A549 treated with Hydrocortisone at 1 μM for 4 hours (cell line): ENCODE results near the gene PCDHA9. TPM values are rescaled to one million over a fixed set of nuclear protein-coding genes. Genes with fewer than 3 reads are reported as not detected.

ENCODE experiments used
- total RNA-seq: library from RNA; stranded (reverse); fragments of 200-300 nt; extraction: Qiagen RNA extraction; gene quantifications from 5 replicates; pipeline ENCODE4 v1.2.3, GENCODE V29; 2022

Gene PCDHA9, protein sequence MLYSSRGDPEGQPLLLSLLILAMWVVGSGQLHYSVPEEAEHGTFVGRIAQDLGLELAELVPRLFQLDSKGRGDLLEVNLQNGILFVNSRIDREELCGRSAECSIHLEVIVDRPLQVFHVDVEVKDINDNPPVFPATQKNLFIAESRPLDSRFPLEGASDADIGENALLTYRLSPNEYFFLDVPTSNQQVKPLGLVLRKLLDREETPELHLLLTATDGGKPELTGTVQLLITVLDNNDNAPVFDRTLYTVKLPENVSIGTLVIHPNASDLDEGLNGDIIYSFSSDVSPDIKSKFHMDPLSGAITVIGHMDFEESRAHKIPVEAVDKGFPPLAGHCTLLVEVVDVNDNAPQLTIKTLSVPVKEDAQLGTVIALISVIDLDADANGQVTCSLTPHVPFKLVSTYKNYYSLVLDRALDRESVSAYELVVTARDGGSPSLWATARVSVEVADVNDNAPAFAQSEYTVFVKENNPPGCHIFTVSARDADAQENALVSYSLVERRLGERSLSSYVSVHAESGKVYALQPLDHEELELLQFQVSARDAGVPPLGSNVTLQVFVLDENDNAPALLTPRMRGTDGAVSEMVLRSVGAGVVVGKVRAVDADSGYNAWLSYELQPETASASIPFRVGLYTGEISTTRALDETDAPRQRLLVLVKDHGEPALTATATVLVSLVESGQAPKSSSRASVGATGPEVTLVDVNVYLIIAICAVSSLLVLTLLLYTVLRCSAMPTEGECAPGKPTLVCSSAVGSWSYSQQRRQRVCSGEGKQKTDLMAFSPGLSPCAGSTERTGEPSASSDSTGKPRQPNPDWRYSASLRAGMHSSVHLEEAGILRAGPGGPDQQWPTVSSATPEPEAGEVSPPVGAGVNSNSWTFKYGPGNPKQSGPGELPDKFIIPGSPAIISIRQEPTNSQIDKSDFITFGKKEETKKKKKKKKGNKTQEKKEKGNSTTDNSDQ
- total RNA-seq = not detected in 5 replicates

GRCh38 chr5:140848139-140849102, at the start of gene PCDHA9:
TSS of gene PCDHA9 (plus strand) at chr5:140848382. CDS start at chr5:140848496, 114 bp downstream.

GRCh38 chr5:140800816-140801493, 47.2 kb upstream of the PCDHA9 start, which contains the start of gene PCDHA3:
TSS of gene PCDHA3 (plus strand) at chr5:140801057.

GRCh38 chr5:140806834-140807775, 41.1 kb upstream of the PCDHA9 start, which contains the start of gene PCDHA4:
TSS of gene PCDHA4 (plus strand) at chr5:140807068.

DNA sequence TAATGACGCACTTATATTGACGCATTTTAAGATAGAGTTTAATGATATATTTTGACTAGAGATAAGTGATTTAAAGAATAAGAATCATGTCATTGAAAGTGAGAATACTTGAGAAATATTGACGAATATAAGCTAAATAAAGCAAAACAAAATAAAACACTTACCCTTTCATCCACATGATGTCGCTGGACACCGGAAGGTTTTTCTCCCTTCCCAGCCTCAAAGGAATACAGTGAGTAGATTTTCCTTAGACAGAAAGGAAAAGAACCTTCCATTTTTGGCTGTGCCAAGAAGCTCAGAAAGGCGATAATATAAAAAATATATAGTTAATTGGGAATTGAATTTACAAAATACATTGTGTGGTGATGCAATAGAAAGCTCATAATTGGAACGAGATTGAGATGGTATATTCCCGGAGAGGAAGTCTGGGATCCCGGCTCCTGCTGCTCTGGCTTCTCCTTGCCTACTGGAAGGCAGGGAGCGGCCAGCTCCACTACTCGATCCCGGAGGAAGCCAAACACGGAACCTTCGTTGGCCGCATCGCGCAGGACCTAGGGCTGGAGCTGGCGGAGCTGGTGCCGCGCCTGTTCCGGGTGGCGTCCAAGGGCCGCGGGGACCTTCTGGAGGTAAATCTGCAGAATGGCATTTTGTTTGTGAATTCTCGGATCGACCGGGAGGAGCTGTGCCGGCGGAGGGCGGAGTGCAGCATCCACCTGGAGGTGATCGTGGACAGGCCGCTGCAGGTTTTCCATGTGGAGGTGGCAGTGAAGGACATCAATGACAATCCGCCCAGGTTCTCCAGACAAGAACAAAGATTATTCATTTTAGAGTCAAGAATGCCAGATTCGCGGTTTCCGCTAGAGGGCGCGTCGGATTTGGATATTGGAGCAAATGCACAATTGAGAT, 26.6 kb upstream of the PCDHA9 start, which contains the start of gene PCDHA5:
Gene PCDHA5, plus strand, starts transcription at position 239 of the 906 bp plus-strand sequence.

DNA sequence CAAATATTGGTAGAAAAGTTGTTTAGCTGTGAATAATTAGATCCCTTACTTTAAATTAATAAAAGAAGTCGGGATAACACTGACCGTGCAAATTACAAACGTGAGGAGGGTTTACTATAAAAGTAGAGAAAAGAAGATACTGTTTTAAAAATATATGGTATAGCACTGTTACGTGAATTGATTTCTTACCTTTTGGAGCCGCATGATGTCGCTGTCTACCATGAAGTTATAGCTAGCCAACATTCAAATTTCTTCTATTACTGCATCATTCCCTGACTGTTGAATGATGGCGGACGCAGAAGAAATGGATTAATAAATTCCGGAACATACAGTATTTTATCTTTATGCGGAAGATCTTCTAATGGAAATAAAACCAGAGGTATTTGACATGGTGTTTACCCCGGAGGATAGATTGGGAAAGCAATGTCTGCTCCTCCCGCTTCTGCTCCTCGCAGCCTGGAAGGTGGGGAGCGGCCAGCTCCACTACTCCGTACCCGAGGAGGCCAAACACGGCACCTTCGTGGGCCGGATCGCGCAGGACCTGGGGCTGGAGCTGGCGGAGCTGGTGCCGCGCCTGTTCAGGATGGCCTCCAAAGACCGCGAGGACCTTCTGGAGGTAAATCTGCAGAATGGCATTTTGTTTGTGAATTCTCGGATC, 20.3 kb upstream of the PCDHA9 start, which contains the start of gene PCDHA6:
Gene PCDHA6, plus strand, starts transcription at position 257 of the 658 bp plus-strand sequence. Its CDS starts 132 bp downstream, at position 389.

DNA sequence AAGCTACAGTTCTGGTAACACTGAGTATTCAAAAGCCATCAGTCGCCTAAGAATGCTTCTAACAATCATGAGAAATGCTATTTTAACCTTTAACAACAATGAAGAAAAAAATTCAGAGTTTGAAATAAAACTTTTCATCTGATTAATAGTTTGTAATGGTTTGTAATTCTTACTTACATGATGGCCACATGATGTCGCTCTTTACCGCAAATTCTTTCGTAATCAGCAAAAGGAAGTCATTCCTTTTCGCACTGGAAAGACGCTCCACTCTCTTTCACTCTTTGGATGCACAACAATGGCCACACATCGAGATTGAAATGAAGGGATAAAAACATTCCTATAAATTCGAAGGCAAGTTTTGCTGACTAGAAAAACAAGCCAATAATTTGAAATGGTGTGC, 14.2 kb upstream of the PCDHA9 start, which contains the start of gene PCDHA7:
Gene PCDHA7, plus strand, starts transcription at position 277 of the 400 bp plus-strand sequence. Its CDS starts 115 bp downstream, at position 392.

DNA sequence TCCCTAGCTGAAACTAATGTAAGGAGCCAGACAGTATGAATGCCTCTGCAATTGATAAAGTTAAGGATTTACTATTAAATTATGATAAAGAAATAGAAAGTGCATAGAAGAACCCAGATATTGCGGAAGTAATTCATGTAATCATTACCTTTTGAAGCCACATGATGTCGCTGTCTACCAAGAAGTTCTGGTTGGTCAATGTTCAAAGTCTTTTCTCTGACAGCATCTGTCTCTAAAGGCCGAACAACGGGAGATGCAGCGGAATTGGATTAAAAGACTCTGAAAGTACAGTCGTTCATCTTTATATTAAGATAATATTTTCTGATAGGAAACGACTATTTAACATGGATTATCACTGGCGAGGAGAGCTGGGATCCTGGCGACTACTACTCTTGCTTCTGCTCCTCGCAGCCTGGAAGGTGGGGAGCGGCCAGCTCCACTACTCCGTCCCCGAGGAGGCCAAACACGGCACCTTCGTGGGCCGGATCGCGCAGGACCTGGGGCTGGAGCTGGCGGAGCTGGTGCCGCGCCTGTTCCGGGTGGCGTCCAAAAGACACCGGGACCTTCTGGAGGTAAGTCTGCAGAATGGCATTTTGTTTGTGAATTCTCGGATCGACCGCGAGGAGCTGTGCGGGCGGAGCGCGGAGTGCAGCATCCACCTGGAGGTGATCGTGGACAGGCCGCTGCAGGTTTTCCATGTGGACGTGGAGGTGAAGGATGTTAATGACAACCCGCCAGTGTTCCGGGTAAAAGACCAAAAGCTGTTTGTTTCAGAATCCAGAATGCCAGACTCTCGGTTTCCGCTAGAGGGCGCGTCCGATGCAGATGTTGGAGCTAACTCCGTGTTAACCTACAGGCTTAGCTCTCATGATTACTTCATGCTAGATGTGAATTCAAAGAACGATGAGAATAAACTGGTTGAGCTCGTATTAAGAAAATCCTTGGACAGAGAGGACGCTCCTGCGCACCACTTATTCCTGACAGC, 6.9 kb upstream of the PCDHA9 start, which contains the start of gene PCDHA8:
Gene PCDHA8, plus strand, starts transcription at position 210 of the 985 bp plus-strand sequence. Its CDS starts 135 bp downstream, at position 345.

DNA sequence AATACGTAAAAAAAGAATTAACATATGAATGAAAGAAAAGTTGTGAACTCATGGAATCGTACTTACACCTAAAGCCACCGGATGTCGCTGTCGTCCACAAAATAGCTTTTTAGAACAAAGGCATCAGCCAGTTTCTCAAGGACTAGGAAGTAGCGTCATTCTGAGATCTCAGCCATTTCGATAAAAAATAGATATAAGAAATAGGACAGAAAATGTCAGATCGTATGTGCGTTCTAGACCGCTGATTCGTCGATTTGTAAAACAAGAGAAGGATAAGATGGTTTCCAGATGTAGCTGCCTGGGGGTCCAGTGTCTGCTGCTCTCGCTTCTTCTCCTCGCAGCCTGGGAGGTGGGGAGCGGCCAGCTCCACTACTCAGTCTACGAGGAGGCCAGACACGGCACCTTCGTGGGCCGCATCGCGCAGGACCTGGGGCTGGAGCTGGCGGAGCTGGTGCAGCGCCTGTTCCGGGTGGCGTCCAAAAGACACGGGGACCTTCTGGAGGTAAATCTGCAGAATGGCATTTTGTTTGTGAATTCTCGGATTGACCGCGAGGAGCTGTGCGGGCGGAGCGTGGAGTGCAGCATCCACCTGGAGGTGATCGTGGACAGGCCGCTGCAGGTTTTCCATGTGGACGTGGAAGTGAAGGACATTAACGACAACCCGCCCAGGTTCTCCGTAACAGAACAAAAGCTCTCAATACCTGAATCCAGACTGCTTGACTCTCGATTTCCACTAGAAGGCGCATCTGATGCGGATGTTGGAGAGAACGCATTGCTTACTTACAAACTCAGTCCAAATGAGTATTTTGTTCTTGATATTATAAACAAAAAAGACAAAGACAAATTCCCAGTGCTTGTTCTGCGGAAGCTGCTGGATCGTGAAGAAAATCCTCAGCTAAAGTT, 7.8 kb downstream of the PCDHA9 start, which contains the start of gene PCDHA10:
Gene PCDHA10, plus strand, starts transcription at position 126 of the 903 bp plus-strand sequence. Its CDS starts 152 bp downstream, at position 278.

GRCh38 chr5:140868721-140869554, 20.8 kb downstream of the PCDHA9 start, which contains the start of gene PCDHA11:
TSS of gene PCDHA11 (plus strand) at chr5:140868957. CDS start at chr5:140869104, 147 bp downstream.

DNA sequence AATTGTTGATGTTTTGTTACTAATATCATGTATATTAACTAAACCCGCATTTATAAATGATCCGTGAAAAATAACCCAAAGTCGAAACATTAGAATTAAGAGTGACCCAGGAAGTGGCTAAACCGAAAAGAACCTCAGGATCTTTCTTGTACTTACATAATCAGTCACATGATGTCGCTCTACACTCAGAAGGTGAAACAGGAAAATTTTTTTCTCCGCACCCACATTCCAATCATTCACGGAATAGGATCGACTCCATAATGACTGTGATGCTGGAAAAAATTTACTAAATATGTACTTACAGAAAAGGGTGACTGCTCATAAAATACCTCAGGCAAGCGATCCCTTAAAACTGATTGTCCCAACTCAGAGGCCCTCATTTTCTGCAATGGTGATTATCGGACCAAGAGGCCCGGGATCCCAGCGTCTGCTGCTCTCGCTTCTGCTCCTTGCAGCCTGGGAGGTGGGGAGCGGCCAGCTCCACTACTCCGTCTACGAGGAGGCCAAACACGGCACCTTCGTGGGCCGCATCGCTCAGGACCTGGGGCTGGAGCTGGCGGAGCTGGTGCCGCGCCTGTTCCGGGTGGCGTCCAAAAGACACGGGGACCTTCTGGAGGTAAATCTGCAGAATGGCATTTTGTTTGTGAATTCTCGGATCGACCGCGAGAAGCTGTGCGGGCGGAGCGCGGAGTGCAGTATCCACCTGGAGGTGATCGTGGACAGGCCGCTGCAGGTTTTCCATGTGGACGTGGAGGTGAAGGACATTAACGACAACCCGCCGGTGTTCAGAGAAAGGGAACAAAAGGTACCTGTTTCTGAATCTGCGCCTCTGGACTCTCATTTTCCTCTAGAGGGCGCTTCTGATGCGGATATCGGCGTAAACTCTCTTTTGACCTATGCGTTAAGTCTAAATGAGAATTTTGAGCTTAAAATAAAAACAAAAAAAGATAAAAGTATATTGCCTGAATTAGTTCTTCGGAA, 27.2 kb downstream of the PCDHA9 start, which contains the start of gene PCDHA12:
Gene PCDHA12, plus strand, starts transcription at position 224 of the 981 bp plus-strand sequence. Its CDS starts 165 bp downstream, at position 389.

GRCh38 chr5:140881889-140882590, 33.9 kb downstream of the PCDHA9 start, which contains the start of gene PCDHA13:
TSS of gene PCDHA13 (plus strand) at chr5:140882124. CDS start at chr5:140882269, 145 bp downstream.

